Measurements from ENCODE around the gene PFDN5. TPM values are rescaled to one million over a fixed set of nuclear protein-coding genes. Genes with fewer than 3 reads are reported as not detected.
A peak's percentile ranks its signal among the peaks of the same experiment; 100 is the strongest.

Gene PFDN5
- total and polyA plus RNA-seq, 9 of the 15 experiments (the other 6 are each of a cell fraction or from before 2014, with no cell fraction given) = 361 to 1,636 (median 742) TPM

DNA sequence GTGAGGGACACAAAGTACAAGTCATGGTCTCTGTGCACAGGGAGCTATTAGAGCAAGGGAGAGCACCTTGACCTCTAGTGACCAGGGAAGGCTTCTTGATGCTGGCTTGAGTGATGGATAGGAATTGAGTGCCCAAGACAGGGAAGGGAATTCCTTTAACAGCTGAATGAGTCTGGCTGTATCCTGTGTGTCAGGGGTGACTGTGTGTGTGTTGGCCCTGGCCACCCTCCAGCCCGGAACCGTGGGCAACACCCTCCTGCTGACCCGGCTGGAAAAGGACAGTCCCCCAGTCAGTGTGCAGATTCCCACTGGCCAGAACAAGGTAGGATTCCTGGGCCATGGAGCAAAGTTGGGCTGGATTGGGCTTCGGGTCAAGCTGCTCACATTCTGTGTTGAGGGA is 5.5 kb upstream of the PFDN5 start:
- H3K27me3 ChIP-seq (ENCODE audit: control insufficient read depth in 2 of 2, insufficient read depth in 2 of 2, low read length in 2 of 2) = no peaks in the 10 kb centered on the region
- in situ Hi-C loops (cut with MboI) = loop anchor here (5.0 kb wide), 2 partner anchors 78 to 223 kb away; no protein-coding TSS in a partner anchor
- H3K27ac ChIP-seq (ENCODE audit: extremely low read depth, low read depth, low read length) = no peak overlapping the region
- peak overlapping the region in 1 of 2 experiments; percentile 37; a peak in 1 of 4 replicates for H3K9ac ChIP-seq (ENCODE audit: insufficient read depth in 1 of 2, low read depth in 2 of 2, low read length in 2 of 2)
- no peak overlapping the region for H2AFZ ChIP-seq (ENCODE audit: low read depth, low read length)
- no peaks in the 10 kb centered on the region for H4K20me1 ChIP-seq (replicated peaks; ENCODE audit: control insufficient read depth, insufficient read depth, low read length)
- DNase-seq (ENCODE audit: extremely low read depth in 1 of 4, low spot score in 3 of 4) (no peak), ATAC-seq (no peak), FAIRE-seq (no peak)
- 97% methylated on average over 4 of the region's 4 CpGs for WGBS (ENCODE audit: insufficient coverage, low coverage, missing lambda C conversion rate)
- CTCF ChIA-PET (ENCODE audit: low intra/inter-chr PET ratio) = no interaction called here
- H3K79me2 ChIP-seq (ENCODE audit: control insufficient read depth, insufficient read depth, low read length) = no peaks in the 10 kb centered on the region
- no peak overlapping the region for H3K4me2 ChIP-seq (ENCODE audit: insufficient read depth, low read length)
- POLR2A ChIA-PET = interaction anchor here (0.7 to 4.1 kb wide), 4 partner anchors 11 to 74 kb away, joined by 4 to 16 read pairs (median 7); partner anchors contain the start of gene AAAS
- no peaks in the 10 kb centered on the region for H3K9me3 ChIP-seq (replicated peaks; ENCODE audit: control insufficient read depth, insufficient read depth, low read depth, low read length)
- H3K9me1 ChIP-seq (ENCODE audit: control insufficient read depth, insufficient read depth, low read length) = no peaks in the 10 kb centered on the region
- BruUV-seq (replicated peaks) = no TSS peak
- peaks cover 84% of the 10 kb centered on the region for H3K36me3 ChIP-seq (ENCODE audit: control insufficient read depth, insufficient read depth, low read length)
- H3K4me1 ChIP-seq (replicated peaks in 1 of 2; ENCODE audit: control insufficient read depth in 2 of 2, insufficient read depth in 2 of 2, low read length in 2 of 2) = peaks cover 3 to 10% of the 10 kb centered on the region in 2 experiments; a peak in 3 of 5 replicates
- no peak overlapping the region for H3K4me3 ChIP-seq
- no peak for TF ChIP-seq GATAD2B (IDR thresholded peaks at IDR 0.05; ENCODE audit: borderline replicate concordance)
- TF ChIP-seq, protein P1, sequence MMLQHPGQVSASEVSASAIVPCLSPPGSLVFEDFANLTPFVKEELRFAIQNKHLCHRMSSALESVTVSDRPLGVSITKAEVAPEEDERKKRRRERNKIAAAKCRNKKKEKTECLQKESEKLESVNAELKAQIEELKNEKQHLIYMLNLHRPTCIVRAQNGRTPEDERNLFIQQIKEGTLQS (IDR thresholded peaks at IDR 0.05) = no peak
- TF ChIP-seq, protein P1 (CRISPR knock-in tag; conservative IDR thresholded peaks at IDR 0.05) = no peak
- TF ChIP-seq CBFA2T2 (conservative IDR thresholded peaks at IDR 0.05) = no peak
- TF ChIP-seq, protein P2, sequence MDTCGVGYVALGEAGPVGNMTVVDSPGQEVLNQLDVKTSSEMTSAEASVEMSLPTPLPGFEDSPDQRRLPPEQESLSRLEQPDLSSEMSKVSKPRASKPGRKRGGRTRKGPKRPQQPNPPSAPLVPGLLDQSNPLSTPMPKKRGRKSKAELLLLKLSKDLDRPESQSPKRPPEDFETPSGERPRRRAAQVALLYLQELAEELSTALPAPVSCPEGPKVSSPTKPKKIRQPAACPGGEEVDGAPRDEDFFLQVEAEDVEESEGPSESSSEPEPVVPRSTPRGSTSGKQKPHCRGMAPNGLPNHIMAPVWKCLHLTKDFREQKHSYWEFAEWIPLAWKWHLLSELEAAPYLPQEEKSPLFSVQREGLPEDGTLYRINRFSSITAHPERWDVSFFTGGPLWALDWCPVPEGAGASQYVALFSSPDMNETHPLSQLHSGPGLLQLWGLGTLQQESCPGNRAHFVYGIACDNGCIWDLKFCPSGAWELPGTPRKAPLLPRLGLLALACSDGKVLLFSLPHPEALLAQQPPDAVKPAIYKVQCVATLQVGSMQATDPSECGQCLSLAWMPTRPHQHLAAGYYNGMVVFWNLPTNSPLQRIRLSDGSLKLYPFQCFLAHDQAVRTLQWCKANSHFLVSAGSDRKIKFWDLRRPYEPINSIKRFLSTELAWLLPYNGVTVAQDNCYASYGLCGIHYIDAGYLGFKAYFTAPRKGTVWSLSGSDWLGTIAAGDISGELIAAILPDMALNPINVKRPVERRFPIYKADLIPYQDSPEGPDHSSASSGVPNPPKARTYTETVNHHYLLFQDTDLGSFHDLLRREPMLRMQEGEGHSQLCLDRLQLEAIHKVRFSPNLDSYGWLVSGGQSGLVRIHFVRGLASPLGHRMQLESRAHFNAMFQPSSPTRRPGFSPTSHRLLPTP (IDR thresholded peaks at IDR 0.05; ENCODE audit: borderline replicate concordance, extremely low read depth, insufficient read length) = no peak
- intact Hi-C loops (cut with micrococcal nuclease) = loop anchor here (5.0 kb wide), 1 partner anchor 133 kb away; no protein-coding TSS in a partner anchor

Data from K562 (cell line).